GM21619 (cell line): Measurements from ENCODE around the gene CIZ1.
A peak's percentile ranks its signal among the peaks of the same experiment; 100 is the strongest.

Experiments
- ATAC-seq: cut with Tn5 transposase; IDR thresholded peaks from one replicate; pipeline ENCODE4 v1.9.1; 2021; ENCODE audit not compliant: unreplicated experiment

CIZ1 gene

DNA sequence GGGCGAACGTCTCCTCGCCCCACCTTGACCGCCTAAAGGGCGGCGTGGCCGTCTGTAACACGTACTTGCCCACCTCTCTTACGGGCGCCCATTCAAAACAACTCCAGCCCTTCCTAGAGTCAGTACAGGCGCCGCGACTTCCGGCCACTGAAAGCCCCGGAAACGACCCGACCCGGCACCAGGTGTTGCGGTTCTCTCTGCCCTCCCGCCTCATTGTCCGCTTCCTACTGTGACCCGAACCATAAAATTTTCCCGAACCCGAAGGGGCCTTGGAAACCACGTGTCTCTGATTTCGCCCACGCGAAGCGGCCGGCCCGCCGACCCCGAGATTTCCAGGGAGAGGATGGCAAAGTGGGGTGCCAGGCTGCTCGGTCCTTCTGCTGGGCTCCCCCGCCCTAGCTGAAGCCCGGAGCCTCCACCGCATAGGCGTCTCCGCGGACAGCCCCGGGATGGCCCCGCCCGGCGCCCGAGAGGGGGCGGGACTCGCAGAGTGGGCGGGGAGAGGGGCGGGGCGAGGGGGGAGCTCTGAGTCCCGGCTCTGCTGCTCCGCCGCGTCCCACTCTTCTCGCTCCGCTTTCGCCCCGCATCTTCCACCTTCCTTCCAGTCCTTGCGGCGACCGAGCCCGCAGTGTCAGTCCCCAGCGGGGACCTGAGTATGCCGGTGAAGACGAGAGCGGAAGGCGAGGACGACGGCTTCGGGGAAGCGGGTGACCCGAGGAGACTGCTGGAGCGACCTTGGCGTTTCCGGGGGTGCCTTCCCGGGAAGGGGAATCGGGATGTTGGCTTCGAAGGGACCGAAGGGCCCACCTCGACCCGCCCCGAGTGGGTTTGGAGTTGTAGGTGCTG is 63.2 kb downstream of the CIZ1 start:
- peak; percentile 62 for ATAC-seq

DNA sequence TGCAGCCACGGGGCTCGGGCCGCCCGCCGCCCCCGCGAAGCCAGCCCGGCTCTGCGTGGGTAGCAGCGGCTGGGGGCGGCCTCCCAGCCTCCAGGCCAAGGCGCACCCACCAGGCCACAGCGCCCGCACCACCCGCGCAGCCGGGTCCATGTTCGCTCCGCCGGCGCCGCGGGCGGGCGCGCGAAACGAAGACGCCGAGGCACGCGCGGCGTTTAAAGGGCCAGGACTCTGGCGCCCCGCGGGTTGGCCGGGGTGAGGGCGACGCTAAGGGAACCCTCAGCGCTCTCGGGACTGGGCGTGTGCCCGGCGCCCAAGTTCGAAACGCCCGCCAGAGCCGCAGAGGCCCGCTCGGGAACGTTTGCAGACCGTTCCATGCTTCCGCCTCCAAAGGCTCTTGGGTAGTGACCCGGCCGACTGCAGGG is 63.8 kb downstream of the CIZ1 start, which contains the start of gene PTGES2:
Gene PTGES2, minus strand, starts transcription at position 162 of the 422 bp plus-strand sequence. Its CDS starts 12 bp downstream, at position 150.
- ATAC-seq: peak; percentile 59

DNA sequence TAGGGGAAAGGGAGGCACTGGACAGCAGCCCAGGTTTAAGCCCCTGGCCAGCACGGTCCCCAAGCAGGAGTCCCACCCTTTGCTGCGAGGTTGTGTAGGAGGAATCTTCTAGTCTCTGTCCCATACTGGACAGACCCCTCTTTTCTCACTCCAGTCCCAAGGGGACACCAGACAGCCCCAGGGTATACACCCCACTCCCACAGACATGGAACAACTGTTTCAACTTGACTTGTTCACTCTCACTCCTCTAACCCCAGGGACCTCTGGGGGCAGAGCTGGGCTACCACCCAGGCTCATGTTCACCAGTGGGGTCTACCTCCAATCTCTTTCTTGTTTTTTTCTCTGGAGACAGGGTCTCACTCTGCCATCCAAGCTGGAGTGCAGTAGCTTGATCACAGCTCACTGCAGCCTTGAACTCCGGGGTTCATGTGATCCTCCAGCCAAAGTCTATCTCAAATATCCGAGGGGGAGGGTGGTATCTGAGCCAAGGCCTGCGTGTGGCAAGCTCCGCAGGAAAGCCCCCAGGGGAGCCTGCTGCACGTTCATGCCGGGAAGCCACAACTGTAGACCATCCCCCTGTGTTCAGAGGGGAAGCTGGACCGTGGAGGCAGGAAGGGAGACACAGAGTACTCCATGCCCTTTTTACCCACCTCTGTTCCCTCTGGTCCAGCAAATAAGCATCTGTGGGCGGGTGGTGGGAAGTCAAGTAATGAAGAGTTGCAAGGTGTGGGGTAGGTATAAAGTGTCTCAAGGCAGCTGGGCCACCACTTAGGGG is 65.6 kb downstream of the CIZ1 start:
- ATAC-seq: no peak

DNA sequence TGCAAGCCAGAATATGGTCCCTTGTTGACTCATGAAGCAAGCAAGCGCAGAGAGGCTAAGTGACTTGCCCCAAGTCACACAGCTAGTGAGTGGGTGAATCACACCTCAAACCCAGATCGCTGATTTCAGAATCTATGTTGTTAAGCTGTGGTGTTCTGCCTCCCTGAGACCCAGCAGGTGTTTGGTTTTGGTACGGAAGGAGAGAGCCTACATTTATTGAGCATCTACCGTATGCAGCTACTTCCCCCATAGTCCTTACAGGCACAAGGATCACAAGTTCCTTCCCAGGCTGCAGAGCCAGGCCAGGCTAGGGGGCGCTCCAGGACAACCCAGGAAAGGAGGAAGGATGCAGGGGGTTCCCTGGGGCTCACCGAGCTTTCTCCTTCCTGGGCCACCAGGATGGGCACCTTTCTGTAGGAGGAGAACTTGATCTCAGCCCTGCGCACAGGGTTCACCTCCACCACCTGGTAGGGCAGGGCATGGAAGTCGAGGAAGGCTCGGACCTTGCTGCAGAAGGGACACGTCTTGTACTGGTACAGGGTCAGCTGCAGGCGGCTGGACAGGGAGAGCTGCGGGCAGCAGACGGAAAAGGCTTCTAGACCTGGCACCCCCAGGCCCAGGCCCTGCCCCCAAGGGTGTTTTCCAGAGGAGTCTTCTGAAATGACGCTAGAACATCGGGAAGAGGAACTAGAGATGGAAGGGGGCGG is 66.3 kb downstream of the CIZ1 start:
- no peak for ATAC-seq

DNA sequence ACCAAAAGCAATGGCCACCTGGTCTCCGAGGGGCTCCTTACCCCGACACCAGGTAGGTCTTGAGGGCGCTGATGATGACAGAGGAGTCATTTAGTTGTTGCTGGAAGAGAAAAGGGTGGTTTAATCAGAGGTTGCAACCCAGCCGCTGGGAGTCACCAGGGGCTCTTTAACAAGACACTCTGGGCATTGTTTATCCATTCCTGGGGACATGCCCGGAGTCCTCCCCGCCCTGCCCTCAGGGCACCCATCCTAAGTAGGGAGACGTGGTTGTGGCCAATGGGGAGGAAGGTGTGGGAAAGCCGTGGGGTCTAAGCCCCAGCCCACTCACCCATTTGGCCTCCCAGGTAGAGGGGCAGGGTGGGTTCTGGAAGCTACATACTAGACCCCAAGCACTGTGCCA is 66.9 kb downstream of the CIZ1 start:
- no peak for ATAC-seq

DNA sequence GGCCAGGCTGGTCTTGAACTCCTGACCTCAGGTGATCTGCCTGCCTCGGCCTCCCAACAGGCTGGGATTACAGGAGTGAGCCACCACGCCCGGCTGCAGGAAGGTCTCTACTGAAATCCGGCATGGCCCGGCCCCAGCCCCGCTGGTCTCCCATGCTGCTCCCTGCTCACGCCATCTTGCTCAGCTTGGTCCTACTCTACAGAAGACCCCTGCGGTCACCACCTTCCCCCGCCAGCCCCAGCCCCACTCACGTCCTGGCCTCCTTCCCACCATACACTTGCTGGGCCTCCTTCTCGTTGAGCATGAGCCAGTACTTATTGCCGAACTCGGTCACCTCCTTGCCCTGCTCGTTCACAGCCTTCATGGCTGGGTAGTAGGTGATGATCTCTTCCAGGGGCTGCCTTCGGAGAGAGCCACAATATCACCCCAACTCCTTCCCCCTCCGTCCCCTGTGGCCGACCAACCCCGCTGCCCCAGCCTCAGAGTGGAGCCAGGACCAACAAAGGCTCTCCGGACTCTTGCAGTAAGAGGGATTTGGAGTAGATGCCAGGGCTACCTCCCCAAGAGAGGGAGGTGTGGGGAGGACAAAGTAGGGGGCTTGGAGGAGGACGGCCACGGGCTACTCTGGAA is 67.8 kb downstream of the CIZ1 start:
- ATAC-seq: no peak

DNA sequence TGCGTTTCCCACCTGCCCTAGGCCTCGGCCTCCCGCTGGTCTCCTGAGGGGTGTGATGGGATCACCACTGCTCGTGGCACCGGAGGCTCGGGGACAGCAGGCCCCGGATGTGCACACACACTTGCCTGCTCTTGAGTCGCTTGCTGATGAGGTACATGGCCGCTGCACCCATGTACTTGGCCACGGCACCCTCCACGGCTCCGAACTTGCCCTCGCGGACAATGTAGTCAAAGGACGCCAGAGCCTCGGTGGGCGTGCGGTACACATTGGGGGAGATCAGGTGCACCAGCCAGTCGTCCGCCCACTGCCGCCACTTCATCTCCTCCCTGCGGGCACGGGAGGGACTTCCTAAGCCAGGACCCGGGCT is 68.6 kb downstream of the CIZ1 start:
- ATAC-seq: no peak

DNA sequence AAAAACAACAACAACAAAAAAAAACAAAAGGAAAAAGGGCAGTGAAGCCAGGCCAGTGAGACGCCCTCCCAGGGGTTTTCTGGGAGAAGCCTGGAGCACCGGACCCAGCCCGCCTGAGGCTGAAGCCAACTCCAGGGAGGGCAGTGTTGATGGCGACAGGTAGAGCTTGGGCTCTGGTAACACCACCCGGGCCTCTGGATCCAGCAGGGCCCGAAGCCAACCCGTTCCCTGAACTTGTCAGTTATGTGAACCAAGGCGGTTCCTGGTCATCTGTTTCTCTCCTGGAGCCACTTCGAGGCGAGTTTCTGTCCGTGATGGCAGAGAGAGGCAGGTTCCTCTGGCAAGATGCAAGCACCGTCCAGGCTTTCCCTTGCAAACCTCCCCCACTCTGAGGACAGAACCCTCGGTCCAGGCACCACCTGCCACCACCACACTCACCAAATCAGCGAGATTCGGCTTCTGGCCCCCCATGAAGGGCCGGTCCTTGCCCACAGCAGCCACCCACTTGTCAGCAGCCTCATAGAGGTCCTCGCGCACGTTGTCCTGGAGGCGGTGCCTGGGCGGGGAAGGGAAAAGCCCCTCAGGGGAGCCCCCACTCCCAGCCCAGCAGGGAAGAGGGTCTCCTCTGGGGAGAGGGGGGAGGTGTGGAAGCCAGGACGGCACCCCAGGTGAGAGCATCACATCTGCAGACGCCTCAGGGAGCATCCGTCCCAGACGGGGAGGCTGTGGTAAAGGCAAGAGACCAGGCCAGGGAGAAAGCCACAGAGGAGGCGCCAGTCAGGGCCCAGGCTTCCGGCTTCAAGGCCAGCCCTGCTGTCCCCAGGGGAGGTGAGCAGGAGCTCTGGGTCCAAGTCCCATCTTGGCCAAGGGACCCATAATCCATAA is 69.2 kb downstream of the CIZ1 start:
- no peak for ATAC-seq

DNA sequence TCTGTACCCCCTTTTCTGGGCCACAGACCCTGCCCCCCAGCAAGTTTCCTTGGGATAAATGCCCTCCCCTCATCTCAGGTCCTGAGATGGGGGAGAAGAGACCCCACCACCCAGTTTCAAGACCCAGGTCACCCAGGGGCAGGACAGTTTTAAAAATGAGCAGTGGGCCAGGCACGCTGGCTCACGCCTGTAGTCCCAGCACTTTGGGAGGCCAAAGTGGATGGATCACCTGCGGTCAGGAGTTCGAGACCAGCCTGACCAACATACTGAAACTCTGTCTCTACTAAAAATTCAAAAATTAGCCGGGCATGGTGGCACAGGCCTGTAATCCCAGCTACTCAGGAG is 69.9 kb downstream of the CIZ1 start:
- no peak for ATAC-seq

DNA sequence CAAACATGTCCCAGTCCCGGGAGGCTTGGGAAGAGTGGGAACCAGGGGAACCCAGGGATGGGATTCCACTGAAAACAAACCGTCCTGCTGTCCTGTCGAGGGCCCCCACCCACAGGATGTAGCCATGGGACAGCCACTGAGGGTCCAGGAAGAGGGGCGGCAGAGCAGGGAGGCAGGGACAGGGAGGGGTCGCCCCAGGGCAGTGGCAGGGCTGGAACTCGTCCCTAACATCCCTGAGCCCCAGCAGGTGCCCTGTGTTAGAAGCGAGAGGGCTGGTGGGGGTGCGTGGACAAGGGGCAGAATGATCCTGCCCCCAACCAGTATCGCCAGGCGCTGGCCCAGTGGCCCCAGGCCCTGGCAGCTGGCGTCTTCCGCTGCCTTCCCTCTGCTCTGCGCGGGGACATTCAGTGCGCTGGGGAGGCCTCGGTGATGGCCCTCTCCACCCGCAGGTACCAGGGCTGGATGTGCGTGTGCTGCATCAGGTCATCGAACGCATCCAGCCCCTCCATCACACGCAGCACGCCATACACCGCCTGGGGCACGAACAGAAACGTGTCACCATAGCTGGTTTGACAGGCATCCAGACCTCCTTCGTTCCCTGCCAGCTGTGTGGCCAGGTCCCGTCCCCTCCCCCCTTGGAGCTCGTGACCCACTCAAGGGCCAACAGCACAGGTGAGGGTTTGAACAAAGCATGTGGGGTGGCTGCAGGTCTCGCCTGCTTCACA is 70.5 kb downstream of the CIZ1 start:
- ATAC-seq: no peak

DNA sequence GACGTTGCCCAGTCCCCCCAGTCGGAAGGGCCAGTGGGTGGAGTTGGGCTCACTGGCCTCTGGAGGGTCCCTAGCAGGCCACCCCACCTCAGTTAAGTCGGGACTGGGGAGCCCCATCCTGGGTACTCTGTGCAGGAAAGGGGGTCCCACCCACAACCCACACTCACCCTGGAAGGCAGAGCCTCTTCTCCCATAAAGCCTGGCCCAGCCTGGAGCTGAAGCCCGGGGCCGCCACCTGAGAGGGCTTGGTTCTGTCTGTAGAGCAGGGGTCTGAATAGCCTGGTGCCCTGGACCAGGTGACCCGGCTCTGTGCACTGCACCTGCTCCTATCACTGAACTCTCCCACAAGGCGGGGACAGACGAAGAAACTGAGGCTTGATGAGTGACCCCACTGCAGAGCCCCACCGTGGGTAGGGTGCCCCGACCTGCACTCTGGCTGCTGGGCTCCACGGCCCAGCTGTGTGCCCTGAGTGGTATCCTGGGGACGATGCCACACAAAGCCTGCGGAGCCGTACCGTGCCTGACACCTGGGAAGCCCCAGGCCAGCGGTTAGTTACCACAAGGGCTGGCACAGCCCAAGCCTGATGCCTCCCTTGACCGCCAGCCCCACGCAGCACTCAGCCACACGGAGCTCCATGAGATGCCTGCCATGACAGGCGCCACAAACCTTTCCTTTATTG is 71.2 kb downstream of the CIZ1 start:
- ATAC-seq: no peak

DNA sequence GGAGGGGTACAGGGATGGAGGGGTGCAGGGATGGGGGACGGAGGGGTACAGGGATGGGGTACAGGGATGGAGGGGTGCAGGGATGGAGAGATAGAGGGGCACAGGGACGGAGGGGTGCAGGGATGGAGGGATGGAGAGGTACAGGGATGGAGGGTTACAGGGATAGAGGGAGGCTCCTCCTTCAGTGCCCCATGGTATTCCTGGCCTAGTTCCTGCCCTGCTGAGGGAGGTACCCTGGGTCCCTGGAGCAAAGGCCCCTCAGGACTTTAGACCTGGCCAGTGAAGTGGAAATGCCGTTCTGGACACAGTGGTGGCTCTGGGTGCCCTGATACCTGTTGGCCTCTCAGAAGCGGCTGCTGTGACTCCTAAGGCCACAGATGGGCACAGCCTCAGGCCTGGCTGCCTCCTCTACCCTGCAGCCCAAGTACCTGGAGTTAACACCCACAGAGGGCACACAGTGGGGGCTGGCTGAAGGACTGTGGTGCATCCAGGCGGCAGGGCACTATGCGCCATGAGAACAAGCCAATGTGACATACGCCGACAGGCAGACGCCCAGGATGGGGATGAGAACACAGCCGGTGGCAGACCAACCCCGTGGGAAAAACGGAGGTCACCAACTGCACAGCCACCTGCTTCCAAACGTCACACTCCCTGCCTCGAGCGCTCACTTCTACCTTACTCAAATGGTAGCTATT is 72.3 kb downstream of the CIZ1 start:
- ATAC-seq: no peak

DNA sequence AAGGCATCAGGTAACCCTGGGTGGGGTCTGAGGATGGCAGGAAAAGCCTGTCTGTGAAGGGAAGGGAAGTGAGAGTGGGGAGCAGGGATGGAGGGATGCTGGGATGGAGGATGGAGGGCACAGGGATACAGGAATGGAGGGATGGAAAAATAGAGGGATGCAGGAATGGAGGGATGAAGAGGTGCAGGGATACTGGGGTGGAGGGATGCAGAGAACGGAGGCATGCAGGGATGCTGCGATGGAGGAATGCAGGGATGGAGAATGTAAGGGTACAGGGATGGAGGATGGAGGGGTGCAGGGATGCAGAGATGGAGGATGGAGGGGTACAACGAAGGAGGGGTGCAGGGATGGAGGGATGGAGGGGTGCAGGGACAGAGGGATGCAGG is 72.9 kb downstream of the CIZ1 start:
- no peak for ATAC-seq

DNA sequence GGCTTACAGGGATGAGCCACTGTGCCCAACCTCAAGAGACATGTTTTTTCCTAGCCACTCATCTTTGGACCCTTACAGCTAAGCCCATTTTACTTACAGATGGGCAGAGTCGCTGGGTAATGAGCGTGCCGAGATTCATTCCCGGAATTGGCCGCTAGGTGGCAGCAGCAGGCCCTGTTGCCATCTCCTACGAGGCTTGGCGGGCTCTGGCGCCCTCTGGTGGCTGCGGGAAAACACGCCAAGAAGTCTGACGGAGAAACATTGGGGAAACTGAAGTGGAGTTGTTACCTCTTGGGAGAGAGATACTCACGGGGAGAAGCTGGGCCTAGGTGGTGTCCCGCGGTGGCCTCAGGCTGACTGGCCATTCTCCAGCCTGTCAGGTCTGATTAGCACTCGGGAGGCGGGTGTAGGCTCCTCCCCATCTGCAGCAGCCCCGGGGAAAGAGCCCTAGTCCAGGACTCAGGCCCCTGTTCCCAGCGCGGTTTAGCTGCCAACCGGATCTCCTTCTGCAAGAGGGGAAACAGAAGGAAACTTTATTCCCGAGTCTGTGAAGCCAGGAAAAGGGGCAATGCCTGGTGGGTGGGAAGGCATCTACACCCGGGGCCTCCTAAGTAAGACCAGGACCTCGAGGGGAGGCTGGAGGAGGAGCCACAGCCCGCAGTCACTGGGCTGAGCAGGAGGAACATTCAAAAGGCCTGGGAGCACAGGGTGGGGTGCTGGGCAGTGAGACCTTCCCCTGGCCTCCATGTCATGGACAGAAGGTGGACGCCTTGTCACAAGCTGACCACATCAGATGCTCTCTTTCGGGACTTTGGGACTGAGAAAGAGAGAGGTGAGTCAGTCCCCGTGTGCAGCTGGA is 73.5 kb downstream of the CIZ1 start:
- no peak for ATAC-seq

DNA sequence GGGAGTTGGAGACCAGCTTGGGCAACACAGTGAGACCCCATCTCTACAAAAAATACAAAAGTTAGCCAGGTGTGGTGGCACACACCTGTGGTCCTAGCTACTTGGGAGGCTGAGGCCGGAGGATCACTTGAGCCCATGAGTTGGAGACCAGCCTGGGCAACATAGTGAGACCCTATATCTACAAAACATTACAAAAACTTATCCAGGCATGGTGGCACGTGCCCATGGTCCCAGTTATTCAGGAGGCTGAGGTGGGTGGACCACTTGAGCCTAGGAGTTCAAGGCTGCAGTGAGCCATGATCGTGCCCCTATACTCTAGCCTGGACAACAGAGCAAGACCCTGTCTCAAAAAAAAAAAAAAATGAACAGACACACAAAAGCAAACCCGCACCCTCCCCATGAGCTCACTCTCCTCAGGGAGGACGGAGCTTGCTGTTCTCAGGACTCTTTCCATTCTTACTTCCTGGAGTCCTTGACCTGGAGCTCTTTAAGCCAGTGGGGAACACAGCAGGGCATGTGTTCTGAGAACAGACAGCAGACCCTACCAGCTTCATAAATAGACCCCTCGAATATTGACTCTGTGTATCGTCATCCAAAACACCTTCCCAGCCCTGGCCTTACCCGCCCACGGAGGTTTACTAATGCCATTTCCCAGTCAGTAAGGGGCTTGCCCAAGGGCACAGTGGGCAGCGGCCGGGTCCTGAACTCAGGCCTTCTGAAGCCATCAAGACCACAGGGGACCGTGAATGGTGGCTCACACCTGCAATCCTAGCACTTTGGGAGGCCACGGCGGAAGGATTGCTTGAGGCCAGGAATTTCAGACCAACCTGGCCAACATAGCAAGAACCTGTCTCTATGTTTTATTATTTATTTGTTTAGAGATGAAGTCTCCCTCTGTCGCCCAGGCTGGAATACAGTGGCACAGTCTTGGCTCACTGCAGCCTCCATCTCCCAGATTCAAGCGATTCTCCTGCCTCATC is 75.0 kb downstream of the CIZ1 start:
- ATAC-seq: no peak
